NK-92 (cell line): Measurements from ENCODE around the gene CASZ1.

ENCODE experiments used
- DNase-seq: peaks from one replicate; lab custom pipeline; 2025; ENCODE audit not compliant: unreplicated experiment; lab: John Stamatoyannopoulos, UW

CASZ1 gene

DNA sequence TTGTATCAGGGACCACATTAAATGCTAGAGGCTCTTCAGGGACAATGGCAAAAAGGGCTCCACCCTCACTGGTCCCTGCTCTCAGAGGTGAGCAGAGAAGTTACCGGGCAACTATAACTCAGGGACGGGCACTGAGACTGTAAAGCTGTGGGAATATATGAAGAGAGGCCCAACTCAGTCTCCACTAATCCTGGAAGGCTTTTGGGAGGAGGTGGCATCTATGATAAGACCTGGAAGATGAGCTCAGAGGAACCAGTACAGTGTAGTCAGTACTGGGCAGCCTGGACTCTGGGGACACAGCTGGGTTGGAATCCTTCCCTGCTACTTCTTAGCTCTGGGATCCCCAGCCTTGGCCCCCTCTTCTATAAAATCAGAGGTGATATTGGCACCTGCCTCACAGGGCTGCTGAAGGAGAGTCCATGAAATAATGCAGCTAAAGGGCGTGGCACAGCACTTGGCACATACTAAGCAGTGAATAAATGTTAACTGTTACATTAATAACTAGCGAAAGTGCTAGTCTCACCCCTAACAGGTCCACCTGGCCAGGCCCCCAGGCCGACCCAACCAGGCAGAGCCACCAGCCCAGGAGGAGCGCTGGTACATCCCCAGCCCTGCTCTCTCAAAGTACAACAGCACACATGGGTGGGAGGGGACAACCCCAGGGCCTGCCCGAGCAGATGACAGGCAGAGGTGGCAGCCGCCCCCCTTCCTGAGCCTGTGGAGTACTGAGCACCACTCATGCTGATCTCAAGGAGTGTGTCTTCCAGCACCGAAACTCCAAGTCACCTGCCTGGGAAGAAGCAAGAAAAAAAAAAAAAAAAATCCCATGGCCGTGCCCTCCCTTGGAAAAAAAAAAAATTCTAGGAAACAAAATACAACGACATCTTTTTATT, 62.7 kb downstream of the CASZ1 start:
- no peak for DNase-seq

DNA sequence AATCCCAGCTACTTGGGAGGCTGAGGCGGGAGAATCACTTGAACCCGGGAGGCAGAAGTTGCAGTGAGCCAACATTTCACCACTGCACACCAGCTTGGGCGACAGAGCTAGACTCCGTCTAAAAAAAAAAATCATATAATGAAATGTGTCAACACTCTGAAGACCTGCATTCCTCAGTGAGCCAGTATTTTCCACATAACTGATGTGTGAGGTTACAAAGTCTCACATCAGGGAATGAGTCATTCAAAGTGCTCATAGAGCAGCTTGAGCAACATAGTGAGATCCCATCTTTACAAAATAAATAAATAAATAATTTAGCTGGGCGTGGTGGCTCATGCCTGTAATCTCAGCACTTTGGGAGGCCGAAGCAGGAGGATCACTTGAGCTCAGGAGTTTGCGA, 65.5 kb downstream of the CASZ1 start:
- no peak for DNase-seq

DNA sequence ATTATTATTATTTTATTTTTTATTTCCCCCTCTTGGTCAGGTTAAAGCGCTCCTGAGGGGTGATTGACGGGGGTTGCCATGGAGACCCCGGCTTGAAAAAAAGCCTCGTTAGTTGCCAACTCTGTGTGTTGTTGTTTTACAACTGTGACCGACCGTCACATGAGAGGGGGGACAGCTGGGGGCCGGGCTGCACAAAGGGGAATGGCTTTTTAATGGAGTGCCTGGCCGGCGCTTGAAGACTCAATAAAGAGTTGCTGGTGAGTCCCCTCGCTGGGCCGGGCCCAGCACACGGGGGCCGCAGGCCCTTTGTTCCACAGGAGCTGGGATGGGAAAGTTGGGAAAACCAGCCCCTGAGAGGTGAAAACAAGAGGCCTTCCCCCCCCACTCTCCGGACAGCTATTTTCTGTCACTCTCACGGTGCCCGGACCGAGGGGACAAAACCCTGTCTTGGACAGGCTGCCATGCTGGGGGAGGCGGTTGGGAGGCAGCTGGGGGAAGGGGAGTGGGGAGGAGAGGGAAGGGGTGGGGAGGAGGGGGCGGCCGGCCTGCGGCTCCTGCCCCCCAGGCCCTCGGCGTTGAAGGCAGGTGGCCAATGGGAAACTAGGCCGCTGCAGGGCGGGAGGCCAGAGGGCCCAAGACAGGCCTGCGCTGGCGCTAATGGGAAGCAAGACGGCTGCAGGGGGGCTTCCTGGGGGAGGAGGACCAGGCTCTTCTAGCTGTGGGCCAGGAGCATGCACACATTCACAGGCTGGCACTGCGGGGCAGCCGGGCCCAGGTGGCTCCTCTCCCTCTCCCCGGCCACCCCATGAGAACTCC, 67.6 kb downstream of the CASZ1 start:
- no peak for DNase-seq

DNA sequence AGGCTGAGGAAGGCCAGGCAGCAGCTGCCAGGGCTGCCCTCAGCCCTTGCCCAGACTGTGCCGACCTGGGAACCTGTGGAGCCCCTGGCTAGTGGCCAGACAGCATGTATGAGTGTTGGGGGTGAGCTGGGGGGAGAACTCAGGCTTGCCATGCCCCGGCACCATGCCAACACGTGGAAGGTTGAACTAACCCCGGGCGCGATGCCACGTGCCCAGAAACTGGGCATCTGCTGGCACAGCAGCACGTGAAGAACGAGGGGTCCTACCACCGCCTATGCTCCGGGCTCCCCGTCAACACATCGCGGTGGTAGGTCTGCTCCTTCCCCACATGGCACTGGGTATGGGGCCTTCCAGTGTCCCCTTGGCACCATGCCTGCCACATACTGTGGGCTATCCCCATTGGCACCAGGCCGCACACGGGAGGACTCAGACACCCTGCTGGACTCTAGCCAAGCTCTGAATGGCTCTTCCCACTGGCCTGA, 68.7 kb downstream of the CASZ1 start:
- DNase-seq = no peak

DNA sequence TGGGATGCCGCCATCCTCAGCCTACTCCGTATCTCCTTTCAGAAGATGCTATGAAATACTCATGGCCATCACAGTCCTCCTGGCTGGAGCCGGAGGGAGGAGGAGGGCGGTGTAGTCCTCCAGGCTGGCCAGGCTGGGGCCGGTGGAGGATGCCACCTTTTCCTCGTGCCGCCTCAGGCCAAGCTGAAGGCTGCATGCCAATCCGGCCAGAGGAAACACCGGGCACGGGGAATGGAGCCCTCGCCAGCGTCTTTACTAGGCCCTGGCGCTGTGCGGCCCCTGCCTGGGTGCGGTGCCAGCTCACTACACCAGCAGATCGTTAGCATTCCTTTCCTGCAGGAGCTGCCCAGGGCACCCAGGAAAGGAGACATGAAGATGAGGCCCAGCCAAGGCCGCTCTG, 70.1 kb downstream of the CASZ1 start:
- no peak for DNase-seq

DNA sequence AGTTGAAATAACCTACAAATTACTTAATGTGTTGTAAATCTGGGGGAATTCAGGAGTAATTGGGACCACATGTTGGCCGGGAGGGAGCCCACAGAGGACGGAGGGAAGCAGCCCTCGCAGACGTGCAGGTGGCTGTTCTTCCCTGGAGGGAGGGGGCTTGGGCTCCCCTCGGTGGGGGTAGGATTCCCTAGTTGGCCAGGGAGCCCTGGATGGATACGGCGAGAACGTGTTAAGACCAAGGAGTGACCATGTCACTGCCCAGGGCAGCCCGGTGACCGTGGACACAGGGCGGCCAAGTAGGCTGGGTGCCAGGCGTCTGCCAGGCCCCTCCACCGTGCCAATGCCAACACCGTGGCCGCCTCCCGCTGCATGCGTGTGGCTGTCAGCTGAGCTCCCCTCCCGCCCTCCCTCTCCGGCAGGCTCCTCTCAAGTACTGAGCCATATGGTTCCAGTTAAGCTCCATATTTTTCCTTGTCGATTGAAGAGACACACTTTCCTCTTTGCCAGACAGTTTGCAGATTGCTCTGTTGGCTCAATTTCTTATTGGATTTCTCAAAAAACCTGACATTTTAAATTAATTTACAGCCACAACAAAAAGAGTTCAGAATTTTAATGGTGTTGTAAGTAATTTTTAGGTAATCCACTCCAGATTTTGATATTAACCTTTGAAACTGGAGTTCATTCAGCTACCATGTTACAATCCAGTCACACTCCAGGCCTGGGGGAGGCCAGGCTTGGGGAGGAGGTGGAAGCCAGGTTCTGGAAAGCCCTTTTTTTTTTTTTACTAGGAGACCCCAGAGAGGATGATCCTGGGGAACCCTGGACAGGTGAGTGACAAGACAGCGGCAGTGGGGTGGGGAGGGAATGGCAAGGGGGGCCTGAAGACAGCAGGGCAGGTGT, 71.2 kb downstream of the CASZ1 start:
- no peak for DNase-seq

DNA sequence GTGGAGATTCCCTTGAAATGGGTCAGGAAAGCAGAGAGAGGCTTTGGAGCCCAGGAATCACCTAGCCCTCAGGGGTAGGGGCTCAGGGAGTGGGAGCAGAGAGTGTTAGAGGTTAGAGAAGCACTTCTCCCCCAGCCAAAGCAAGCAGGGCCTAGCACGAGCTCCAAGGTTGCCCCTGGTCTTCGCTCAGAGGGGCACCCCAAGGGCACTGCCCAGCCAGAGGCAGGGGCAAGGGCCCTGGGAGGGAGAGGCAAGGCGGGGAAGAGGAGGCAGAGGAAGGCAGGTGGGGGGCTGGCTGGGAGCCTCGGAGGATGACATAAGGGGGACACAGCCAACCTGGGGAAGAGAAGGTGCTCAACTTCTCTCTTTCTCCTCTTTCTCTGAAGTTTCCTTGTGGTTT, 71.9 kb downstream of the CASZ1 start:
- DNase-seq = no peak

DNA sequence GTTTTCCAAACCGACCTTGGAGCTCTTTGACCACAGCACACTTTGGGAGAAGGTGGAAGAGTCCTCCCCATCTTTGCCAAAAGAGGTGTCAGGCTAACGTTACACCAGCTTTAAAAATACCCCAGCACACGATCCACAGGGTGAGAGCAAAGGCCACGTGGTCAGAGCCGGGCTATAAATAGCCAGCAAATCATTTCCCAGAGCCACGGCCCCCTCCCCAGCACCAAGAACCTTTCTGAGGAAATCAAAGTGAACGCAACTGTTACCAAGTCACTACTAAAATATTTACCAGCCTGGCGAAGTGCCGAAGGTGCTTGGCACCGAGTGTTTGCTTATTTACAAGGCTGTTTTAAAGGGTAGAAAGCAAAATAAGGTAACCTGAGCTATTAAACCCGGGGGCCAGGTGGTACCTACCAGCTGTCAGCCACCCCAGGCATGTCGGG, 72.4 kb downstream of the CASZ1 start:
- no peak for DNase-seq

DNA sequence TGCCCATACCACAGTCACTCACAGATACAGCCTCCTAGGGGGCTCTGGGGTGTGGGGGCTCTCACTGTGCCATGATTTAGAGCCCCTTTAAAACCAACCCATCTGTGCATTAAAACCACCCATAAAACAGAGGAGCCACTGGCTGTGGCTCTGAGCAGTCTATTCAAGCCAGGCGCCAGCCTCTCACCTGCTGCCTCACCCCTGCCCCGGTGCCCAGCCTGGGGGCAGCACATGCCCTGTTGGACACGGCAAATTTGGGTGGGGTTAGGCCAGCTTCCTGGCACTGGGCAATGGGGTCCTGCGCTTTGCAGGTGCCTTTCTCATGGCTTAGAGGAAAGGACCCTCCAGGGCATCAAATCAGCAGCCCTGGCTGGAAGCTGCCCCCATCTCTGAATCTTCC, 73.1 kb downstream of the CASZ1 start:
- no peak for DNase-seq

DNA sequence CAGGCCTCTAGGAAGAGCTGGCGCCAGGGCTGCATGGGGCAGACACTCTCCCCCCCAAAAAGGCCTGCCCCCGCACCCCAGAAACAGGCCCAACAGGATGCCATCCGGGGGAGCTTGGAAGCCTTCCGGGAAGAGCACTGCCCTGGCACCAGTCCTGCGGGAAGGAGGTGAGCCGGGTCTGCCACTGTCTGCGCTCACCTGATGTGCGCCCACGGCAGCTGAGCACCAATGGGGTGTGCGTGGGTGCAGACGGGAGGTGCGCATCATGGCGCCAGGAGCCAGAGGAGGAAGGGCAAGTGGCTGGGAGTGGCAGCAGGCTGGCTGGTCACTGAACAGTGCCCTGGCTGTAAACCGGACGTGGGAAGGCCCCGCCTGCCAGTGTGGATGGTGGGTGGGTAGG, 73.6 kb downstream of the CASZ1 start:
- no peak for DNase-seq

DNA sequence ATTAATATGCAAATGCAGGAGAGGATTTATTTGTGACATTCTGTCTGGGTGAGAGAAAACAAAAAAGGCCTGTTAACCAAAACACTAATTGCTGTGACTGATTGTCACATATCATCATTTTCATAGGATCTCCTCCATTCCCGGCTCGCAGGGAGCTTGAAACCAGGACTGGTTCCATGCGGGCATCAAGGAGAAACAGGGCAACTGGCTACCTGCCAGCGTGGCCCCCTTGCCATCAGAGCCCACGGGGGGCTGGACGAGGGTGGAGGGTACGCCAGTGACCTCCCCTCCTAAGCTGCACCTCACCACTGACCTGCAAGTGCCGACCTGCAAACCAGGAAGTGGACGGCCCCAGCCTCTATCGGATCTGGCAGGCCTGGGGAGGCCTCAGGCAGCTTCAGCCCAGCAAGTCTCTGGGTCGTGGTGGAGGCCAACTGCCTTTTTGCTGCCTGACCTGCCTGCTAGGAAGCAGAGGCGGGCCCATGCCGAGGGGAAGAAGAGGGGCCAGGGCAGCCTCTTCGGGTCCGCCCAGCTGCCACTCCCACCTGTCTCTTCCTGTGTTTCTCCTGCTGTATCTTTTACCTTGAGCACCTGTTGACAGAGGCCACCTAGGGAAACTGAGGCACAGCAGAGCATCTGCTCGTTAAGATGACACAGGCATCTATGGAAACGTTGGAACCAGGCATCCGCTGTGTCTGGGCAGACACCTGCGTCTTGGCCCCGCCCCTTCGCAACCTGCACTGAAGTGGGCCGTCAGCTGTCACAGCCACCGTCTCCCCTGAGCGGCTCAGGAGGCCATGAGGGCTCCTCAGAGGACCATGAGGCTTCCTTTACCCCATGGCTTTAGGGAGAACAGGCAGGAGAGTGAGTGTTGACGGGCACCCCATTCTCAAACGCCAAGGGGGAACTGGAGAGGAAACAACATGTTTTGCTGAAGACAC, 74.8 kb downstream of the CASZ1 start:
- DNase-seq = no peak

DNA sequence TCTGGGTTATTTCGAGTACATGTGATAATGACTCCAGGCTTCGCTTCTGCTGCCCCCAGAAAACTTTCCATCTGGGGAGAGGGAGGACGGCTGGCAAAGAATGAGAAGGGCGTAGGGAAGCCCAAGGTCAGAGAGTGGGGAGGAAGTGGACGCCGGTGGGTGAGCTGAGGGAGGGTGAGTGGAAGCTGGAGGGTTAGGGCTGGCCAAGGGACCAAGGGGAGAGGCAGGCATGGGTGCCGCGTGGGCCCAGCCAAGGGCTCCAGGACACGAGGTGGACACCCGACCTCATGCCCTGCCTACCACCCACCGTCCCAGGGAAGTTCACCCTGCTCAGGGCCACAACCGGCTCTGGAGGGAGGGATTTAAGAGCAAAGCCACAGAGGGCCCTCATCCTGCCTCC, 75.8 kb downstream of the CASZ1 start:
- DNase-seq = no peak

DNA sequence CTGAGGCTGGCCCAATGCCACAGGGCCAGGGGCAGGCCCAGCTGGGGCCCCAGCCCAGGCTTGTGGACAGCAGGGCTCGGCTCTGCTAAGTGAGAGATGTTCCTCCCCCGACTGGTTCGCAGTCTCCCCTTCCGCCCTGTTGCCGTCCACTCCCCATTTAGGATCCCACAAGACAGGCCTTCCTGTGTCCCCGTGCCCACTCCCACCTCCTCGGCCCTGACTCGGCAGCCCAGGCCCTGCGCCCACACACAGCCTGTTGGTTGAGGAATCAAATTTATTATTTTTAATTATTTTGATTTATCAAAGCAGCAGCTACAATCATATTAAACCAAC, 78.4 kb downstream of the CASZ1 start:
- DNase-seq = no peak

DNA sequence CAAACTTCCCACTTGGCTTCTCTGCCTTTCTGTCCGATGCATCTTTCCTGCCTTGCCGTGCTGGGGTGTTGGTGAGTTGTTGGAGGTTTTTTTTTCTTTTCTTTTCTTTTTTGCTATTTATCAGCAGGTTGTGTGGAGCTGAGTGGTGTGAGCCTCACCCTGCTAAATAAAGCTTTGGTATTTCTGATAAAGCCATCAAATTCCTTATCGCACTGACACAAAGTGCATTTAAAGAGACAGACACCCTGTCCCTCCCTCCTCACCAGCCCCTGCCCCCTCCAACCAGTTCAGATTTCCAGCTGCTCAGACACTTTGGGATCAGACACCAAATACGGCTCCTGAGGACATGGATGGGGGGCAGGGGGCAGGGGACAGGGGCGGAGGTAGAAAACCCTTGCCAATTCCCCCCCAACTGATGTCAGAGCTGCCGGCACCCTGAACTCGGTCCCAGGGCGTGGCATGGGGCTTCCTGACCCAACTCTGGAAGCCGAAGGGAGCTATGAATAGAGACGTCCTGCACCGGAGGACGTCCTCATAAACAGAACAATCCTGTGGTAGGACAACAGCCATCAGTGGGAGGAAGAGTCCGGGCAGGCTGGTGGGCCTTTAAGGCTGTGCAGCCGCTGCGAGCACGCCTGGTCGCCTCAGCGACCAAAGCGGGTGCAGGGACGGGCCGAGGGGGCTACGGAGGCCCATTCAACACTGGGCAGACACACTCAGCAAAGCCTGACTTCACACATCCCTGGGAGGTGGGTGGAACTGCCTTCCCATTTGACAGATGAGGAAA, 79.0 kb downstream of the CASZ1 start:
- no peak for DNase-seq

DNA sequence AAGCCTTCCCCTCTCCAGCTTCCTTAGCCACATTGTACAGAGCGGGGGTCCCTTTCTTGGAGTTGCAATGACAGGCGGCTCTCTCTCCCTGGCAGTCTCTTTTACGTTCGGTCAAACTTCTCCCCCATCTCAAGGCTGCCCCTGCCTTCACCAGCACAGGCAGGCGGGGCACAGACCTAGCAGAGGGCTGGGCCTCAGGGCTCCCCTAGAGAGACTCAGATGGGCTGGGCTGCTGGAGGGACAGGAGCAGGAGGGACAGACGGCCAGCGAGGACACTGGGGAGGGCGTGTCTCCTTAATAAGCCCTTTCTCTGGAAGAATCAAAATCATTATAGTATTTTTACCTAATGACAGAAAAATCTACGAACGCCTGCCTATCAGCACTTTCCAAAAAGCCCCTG, 79.6 kb downstream of the CASZ1 start:
- no peak for DNase-seq

DNA sequence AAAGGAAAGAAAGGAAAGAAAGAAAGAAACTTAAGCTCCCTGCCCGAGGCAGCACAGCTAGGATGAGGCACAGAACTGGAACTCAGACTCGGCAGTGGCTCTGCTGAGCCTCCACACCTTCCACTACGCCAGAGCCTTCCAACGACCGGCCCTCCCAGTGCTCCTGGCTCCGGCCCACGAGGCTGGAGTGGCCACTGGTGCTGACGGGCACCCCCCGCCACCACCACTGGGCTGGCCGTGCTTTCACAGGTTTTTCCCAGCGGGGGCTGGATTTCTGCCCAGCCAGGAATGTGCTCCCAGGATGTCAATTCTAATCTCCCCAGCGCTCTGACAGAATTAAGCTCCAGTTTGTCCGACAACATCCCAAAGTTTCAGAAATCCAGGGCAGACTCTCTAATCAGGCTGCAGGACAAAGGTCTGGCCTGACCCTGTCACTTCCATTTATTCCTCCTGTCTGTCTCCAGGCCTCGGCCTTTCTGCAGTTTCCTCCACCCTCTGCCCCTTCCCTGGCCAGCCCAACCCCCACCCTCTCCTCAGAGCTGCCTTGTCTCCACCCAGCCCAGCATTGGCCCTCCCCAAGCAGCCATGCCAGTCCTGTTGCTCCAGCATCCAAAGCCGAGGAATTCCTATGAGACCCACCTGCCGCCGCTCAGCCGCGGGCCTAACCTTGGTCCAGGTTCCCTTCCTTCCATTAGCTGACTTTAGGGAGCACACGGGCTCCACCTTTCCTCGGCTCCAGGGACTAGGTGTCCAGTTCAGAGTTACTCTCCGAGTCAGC, 81.9 kb downstream of the CASZ1 start:
- DNase-seq = no peak

DNA sequence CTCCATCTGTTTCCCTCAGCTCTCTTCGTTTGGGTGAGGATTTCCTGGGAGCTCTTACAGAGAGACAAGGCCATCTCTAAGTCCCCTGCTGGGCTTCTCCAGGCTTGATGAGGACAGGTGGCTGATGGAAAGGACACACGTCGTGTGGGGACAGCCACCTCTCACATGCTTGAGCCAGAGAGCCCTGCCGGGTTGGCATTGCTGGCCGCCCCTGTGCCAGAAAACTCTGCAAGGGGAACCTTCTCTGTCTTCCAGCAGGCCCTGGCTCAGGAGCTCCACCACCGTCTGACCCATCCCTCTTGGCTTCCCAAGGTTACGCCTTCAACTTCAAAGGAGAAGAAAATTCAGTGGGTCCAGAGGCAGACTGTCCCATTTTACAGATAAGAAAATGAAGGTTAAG, 82.8 kb downstream of the CASZ1 start:
- no peak for DNase-seq

DNA sequence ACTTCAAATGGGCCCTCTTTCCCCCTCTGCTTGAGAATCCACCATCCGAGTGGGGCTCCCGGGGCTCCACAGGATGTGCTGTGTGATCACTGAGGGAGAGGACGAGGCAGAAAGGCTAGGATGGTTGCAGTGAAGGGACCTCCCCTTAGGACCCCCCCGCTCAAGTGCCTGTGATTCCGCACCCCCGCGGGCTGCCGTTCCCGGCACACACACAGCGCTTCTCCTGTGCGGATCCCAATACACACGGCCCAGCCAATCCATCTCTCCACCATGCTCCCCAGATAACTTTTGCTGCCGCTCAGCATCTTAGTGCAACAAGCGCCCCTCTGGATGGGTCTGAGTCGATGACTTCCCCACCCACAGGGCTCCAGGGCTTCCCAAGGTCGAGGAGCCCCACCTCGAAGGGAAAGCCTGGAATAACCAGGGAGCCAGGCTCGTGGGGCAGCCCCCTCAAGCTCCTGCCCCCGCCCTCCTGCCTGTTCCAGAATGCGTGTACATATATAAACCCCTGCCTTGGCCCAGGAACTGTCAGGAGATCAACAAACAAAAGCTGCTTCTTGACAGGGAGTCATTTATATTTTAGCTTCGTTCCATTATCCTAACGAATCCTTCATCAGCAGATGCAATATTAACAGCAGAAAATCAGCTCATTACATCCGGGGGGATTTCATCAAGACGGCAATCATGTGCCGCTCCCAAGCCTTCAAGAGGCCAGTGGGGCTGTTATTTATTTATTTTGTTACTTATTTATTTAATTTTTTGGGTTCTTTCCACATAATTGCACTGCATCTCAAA, 83.7 kb downstream of the CASZ1 start:
- no peak for DNase-seq
